SK-N-MC (cell line): ENCODE data around the gene SEPTIN5.

ENCODE experiments used
- EZH2 ChIP-seq: fragments of 200-600 bp; sonication (generic); IDR thresholded peaks from one replicate; pipeline ENCODE4 v1.6.1; 2017; ENCODE audit warnings: antibody characterized with exemption
- FOXP2 ChIP-seq: optimal IDR thresholded peaks from 2 replicates; pipeline ENCODE3; 2011; ENCODE audit warnings: mild to moderate bottlenecking, moderate library complexity; ENCODE audit not compliant: insufficient read depth; ENCODE audit errors: extremely low read length, control extremely low read depth
- POLR2AphosphoS5 ChIP-seq: IDR thresholded peaks from 2 replicates; pipeline ENCODE4 v1.6.1; 2012; ENCODE audit warnings: mild to moderate bottlenecking, low read depth, low read length, borderline replicate concordance

GRCh38 chr22:19734163-19734562 is 19.9 kb downstream of the SEPTIN5 start:
- no peak for TF ChIP-seq POLR2AphosphoS5
- TF ChIP-seq FOXP2 = no peak
- TF ChIP-seq EZH2 = no peak
